Activated naive CD8-positive, alpha-beta T cell (primary cell): ENCODE measurements around the gene EXOC6B.
A peak's percentile ranks its signal among the peaks of the same experiment; 100 is the strongest.

ENCODE experiments used
- H3K27ac Mint-ChIP-seq: one replicate; pipeline ENCODE4 v1.8.0; 2021; ENCODE audit warnings: mixed read lengths
- H3K27me3 Mint-ChIP-seq: one replicate; pipeline ENCODE4 v1.8.0; 2021; ENCODE audit warnings: mixed read lengths
- H3K36me3 Mint-ChIP-seq: one replicate; pipeline ENCODE4 v1.8.0; 2021; ENCODE audit warnings: mixed read lengths
- H3K4me1 Mint-ChIP-seq: one replicate; pipeline ENCODE4 v1.8.0; 2021; ENCODE audit warnings: low read depth, mixed read lengths
- H3K4me3 Mint-ChIP-seq: one replicate; pipeline ENCODE4 v1.8.0; 2021; ENCODE audit warnings: mild to moderate bottlenecking, mixed read lengths
- H3K9me3 Mint-ChIP-seq: one replicate; pipeline ENCODE4 v1.8.0; 2021; ENCODE audit warnings: low read depth, mixed read lengths

The EXOC6B gene

DNA sequence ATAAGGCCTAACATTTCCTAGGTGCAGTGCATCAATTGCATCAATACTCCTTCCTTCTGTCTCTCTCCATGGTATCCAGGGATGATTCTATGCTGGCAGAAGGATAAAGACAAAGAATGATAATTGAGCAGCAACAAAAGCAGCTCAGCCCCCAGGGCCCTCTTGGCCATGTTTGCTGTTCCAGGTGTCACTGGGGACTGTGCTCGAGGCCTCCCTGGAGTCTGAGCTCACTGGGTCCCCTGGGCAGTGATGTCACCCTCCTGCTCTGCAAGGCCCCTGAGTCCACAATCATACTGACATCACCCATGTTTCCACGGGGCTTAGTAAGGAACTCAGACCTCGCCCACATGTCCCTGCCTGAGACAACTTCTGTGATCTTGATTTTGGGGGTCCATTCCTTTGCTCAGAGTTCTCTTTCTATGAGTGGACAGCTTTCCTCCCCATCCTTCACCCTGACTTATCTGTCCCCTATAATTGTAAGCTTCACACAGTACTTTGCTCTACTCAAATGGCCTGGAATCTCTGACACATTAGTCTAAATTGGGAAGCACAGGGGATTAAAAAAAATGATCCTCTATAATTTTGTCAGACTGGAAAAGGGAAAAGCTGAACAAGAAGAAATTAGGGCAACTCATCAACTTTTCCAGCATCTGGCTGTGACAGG lies 15.8 kb upstream of the EXOC6B start:
- H3K27me3 Mint-ChIP-seq: peaks cover 18% of the 10 kb centered on the region
- H3K4me3 Mint-ChIP-seq: no peak overlapping the region
- H3K36me3 Mint-ChIP-seq: no peaks in the 10 kb centered on the region
- no peaks in the 10 kb centered on the region for H3K9me3 Mint-ChIP-seq
- no peak overlapping the region for H3K27ac Mint-ChIP-seq
- H3K4me1 Mint-ChIP-seq: no peaks in the 10 kb centered on the region

- no peaks in the 10 kb centered on the region for H3K9me3 Mint-ChIP-seq
- H3K27ac Mint-ChIP-seq: no peak overlapping the region
- no peak overlapping the region for H3K4me3 Mint-ChIP-seq
- H3K27me3 Mint-ChIP-seq: peaks cover 18% of the 10 kb centered on the region
- H3K4me1 Mint-ChIP-seq: no peaks in the 10 kb centered on the region
- H3K36me3 Mint-ChIP-seq: no peaks in the 10 kb centered on the region
These were observed 14.2 kb upstream of the EXOC6B start for GRCh38 chr2:72840066-72840465.

DNA sequence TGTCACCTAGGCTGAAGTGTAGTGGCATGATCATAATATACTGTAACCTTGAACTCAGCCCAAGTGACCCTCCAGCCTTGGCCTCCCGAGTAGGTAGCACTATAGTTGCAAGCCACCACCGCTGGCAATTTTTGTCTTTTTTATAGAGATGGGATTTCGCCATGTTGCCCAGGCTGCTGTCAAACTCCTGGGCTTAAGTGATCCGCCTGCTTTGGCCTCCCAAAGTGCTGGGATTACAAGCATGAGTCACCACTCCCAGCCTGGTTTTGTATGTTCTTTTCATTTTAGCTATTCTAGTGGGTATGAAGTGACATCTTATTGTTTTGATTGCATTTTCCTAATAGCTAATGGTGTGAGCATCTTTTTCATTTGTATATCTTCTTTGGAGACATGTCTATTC lies 11.3 kb upstream of the EXOC6B start:
- Mint-ChIP-seq H3K4me1 (peaks cover 9% of the 10 kb centered on the region), H3K9me3 (no peaks in the 10 kb centered on the region), H3K36me3 (no peaks in the 10 kb centered on the region), H3K4me3 (no peak overlapping the region), H3K27me3 (peaks cover 9% of the 10 kb centered on the region), H3K27ac (no peak overlapping the region)

GRCh38 chr2:72835403-72835802 lies 9.6 kb upstream of the EXOC6B start:
- peaks cover 9% of the 10 kb centered on the region for H3K4me1 Mint-ChIP-seq
- H3K27me3 Mint-ChIP-seq: peaks cover 6% of the 10 kb centered on the region
- no peaks in the 10 kb centered on the region for H3K36me3 Mint-ChIP-seq
- no peaks in the 10 kb centered on the region for H3K9me3 Mint-ChIP-seq
- no peak overlapping the region for H3K4me3 Mint-ChIP-seq
- H3K27ac Mint-ChIP-seq: no peak overlapping the region

GRCh38 chr2:72834596-72834995 lies 8.8 kb upstream of the EXOC6B start:
- no peak overlapping the region for H3K27ac Mint-ChIP-seq
- no peaks in the 10 kb centered on the region for H3K36me3 Mint-ChIP-seq
- no peaks in the 10 kb centered on the region for H3K9me3 Mint-ChIP-seq
- H3K4me1 Mint-ChIP-seq: peaks cover 9% of the 10 kb centered on the region
- H3K4me3 Mint-ChIP-seq: no peak overlapping the region
- peaks cover 4% of the 10 kb centered on the region for H3K27me3 Mint-ChIP-seq

GRCh38 chr2:72833084-72833714 lies 7.4 kb upstream of the EXOC6B start:
- no peaks in the 10 kb centered on the region for H3K9me3 Mint-ChIP-seq
- no peaks in the 10 kb centered on the region for H3K36me3 Mint-ChIP-seq
- peak overlapping the region; percentile 28 for H3K4me3 Mint-ChIP-seq
- H3K27me3 Mint-ChIP-seq: peaks cover 4% of the 10 kb centered on the region
- peaks cover 9% of the 10 kb centered on the region for H3K4me1 Mint-ChIP-seq
- no peak overlapping the region for H3K27ac Mint-ChIP-seq

DNA sequence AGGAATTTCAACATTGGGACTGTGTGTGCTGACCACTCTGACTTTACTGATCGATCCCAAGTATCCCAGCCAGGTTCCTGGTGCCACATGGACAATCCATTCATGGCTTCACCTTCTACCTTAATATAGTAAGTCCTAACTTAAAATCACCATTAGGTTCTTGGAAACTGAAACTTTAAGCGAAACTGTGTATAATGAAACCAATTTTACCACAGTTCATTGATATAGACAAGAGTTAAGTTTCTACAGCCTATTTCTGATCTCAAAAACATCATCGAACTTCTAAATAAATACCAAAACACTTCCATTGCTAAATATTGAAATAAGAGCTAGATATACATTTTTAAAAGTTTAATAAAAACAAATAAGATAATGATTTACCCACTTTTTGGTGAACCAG lies 4.4 kb upstream of the EXOC6B start:
- Mint-ChIP-seq H3K9me3 (no peaks in the 10 kb centered on the region), H3K27ac (no peak overlapping the region), H3K4me3 (no peak overlapping the region), H3K27me3 (peaks cover 4% of the 10 kb centered on the region), H3K4me1 (peaks cover 16% of the 10 kb centered on the region), H3K36me3 (no peaks in the 10 kb centered on the region)

GRCh38 chr2:72828840-72829507 lies 3.1 kb upstream of the EXOC6B start:
- Mint-ChIP-seq H3K4me1 (peaks cover 29% of the 10 kb centered on the region), H3K9me3 (no peaks in the 10 kb centered on the region), H3K27ac (no peak overlapping the region), H3K27me3 (peaks cover 4% of the 10 kb centered on the region), H3K36me3 (no peaks in the 10 kb centered on the region), H3K4me3 (no peak overlapping the region)

GRCh38 chr2:72827966-72828646 lies 2.3 kb upstream of the EXOC6B start:
- no peaks in the 10 kb centered on the region for H3K9me3 Mint-ChIP-seq
- H3K27ac Mint-ChIP-seq: no peak overlapping the region
- H3K36me3 Mint-ChIP-seq: no peaks in the 10 kb centered on the region
- no peak overlapping the region for H3K4me3 Mint-ChIP-seq
- H3K27me3 Mint-ChIP-seq: peaks cover 4% of the 10 kb centered on the region
- H3K4me1 Mint-ChIP-seq: peaks cover 26% of the 10 kb centered on the region

- H3K9me3 Mint-ChIP-seq: no peaks in the 10 kb centered on the region
- peak overlapping the region; percentile 45 for H3K4me3 Mint-ChIP-seq
- H3K36me3 Mint-ChIP-seq: no peaks in the 10 kb centered on the region
- peaks cover 29% of the 10 kb centered on the region for H3K4me1 Mint-ChIP-seq
- H3K27ac Mint-ChIP-seq: no peak overlapping the region
- peaks cover 4% of the 10 kb centered on the region for H3K27me3 Mint-ChIP-seq
These were observed 1.7 kb upstream of the EXOC6B start for GRCh38 chr2:72827487-72827886.

GRCh38 chr2:72826156-72826477 lies 284 bp upstream of the EXOC6B start:
- H3K4me3 Mint-ChIP-seq: peak overlapping the region; percentile 96
- peaks cover 4% of the 10 kb centered on the region for H3K27me3 Mint-ChIP-seq
- peaks cover 4% of the 10 kb centered on the region for H3K36me3 Mint-ChIP-seq
- H3K27ac Mint-ChIP-seq: peak overlapping the region; percentile 91
- H3K9me3 Mint-ChIP-seq: no peaks in the 10 kb centered on the region
- peaks cover 38% of the 10 kb centered on the region for H3K4me1 Mint-ChIP-seq

DNA sequence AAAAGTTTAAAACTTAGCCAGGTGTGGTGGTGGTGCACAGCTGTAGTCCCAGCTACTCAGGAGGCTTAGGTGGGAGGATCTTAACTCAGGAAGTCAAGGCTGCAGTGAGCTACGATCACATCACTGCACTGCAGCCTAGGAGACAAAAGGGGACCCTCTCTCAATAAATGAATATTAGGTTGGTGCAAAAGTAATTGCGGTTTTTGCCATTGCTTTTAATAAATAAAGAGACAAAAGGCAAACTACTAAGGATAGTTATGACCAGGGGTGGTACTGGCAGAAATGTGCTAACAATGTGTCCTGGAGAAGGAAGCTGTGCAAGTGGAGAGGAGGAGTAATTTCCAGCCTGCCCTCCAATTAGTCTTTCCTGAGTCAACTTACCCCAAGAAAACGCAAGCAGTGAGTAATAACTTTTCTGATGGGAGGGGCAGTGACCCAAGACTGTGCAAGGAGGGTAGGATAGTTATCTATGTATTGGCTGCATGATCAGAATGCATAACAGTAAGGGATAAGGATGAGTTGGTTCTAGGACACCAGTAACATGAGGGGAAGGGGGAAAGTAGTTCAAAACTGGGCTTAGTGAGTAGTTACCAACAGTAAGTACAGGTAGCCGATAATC lies 1.5 kb downstream of the EXOC6B start:
- Mint-ChIP-seq H3K4me1 (peaks cover 42% of the 10 kb centered on the region), H3K27me3 (no peaks in the 10 kb centered on the region), H3K9me3 (no peaks in the 10 kb centered on the region), H3K36me3 (peaks cover 4% of the 10 kb centered on the region), H3K4me3 (peak overlapping the region; percentile 93), H3K27ac (no peak overlapping the region)

DNA sequence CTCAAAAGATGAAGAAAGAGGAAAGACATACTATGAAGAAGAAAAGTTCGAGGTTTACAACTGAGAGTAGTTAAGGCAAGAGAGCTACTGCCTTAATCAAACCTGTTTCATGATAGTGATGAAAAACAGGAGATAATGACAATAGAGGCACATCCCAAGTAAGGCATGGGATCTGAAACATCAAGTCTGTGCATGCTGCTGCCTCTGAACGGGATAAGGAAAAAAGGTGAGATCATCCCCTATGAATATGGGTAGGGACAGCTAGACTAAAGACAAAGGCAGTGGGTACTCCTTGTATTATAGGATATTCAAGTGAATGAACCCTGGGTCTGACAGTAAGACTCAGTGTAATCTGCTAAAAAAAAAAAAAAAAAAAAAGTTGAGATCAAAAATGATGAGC lies 3.0 kb downstream of the EXOC6B start:
- Mint-ChIP-seq H3K4me1 (peaks cover 45% of the 10 kb centered on the region), H3K36me3 (peaks cover 7% of the 10 kb centered on the region), H3K27me3 (no peaks in the 10 kb centered on the region), H3K9me3 (no peaks in the 10 kb centered on the region), H3K4me3 (no peak overlapping the region), H3K27ac (no peak overlapping the region)

DNA sequence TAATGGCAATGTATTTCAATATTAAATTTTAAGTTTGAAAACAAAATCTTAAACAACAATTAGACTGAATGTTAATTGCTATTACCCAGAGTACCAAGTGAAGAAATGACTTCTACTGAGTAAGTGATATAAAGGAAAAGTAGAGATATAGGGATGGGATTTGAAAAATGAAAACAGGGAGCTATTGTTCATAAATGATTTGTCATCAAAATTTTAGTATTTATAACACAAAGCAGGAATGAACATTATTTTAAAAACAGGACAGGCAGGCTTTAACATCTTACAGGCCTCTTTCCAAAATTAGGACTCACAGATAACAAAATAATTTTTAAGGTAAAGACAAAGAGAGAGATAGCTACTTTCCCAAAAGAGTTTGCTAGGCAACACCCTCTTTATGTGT lies 3.9 kb downstream of the EXOC6B start:
- Mint-ChIP-seq H3K27me3 (no peaks in the 10 kb centered on the region), H3K27ac (no peak overlapping the region), H3K36me3 (peaks cover 7% of the 10 kb centered on the region), H3K4me3 (no peak overlapping the region), H3K9me3 (no peaks in the 10 kb centered on the region), H3K4me1 (peaks cover 48% of the 10 kb centered on the region)

DNA sequence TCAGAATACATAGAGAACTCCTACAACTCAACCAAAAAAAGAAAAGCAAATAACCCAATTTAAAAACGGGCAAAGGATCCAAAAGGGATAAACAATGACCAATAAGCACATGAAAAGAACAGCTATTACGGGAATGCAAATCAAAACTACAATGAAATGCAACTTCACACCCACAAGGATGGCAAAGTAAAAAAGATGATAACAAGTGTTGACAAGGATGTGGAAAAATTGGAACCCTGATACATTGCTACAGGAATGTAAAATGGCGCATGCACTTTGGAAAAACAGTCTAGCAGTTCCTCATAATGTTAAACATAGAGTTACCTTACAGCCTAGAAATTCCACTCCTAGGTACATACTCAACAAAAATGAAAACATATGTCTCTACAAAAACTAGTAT lies 4.7 kb downstream of the EXOC6B start:
- Mint-ChIP-seq H3K36me3 (peaks cover 7% of the 10 kb centered on the region), H3K9me3 (no peaks in the 10 kb centered on the region), H3K4me1 (peaks cover 45% of the 10 kb centered on the region), H3K4me3 (no peak overlapping the region), H3K27me3 (no peaks in the 10 kb centered on the region), H3K27ac (no peak overlapping the region)
